Keratinocyte (primary cell): Measurements from ENCODE around the gene DDX4. TPM values are rescaled to one million over a fixed set of nuclear protein-coding genes. Genes with fewer than 3 reads are reported as not detected.

Experiments
- DNase-seq: peaks from one replicate; pipeline ENCODE4 v3.0.0-alpha.2; 2011; ENCODE audit warnings: low read depth, missing footprints, low spot score
- FAIRE-seq: peaks from 2 replicates; lab custom pipeline; 2011; peaks lifted over from hg19 to GRCh38; lab: Jason Lieb, UNC
- H2AFZ ChIP-seq: 2 replicates; pipeline ENCODE4 v1.6.0; 2012; ENCODE audit warnings: low read length, control low read depth, inconsistent platforms; ENCODE audit not compliant: control insufficient read depth
- H3K27ac ChIP-seq: 2 replicates; pipeline ENCODE4 v1.5.1; 2011; ENCODE audit warnings: low read length; ENCODE audit not compliant: control insufficient read depth, insufficient read depth
- H3K27me3 ChIP-seq: 3 replicates; pipeline ENCODE4 v1.6.0; 2011; ENCODE audit warnings: low read length; ENCODE audit not compliant: control insufficient read depth, insufficient read depth; ENCODE audit errors: extremely low read depth
- H3K36me3 ChIP-seq, 2 experiments: 2 replicates in 1 of 2; 3 replicates in 1 of 2; pipeline ENCODE4 v1.5.1; 2011; ENCODE audit warnings: low read length in 2 of 2, mild to moderate bottlenecking in 1 of 2; ENCODE audit not compliant: control insufficient read depth in 2 of 2, insufficient read depth in 2 of 2; ENCODE audit errors: extremely low read depth in 1 of 2
- H3K4me1 ChIP-seq: 3 replicates; pipeline ENCODE4 v1.5.1; 2011; ENCODE audit warnings: low read length; ENCODE audit not compliant: control insufficient read depth, insufficient read depth; ENCODE audit errors: extremely low read depth
- H3K4me2 ChIP-seq: 3 replicates; pipeline ENCODE4 v1.6.0; 2011; ENCODE audit warnings: low read depth, low read length; ENCODE audit not compliant: control insufficient read depth, insufficient read depth; ENCODE audit errors: extremely low read depth
- H3K4me3 ChIP-seq, 3 experiments: fragments of 200-600 bp in 1 of 3; sonication (generic) in 1 of 3; 2 replicates in 2 of 3; 3 replicates in 1 of 3; pipeline ENCODE4 v1.5.1; 2011 to 2016; ENCODE audit warnings: low read length in 3 of 3, mild to moderate bottlenecking in 3 of 3, control low read depth in 2 of 3, inconsistent platforms in 1 of 3, low read depth in 1 of 3, mixed read lengths in 1 of 3, mixed run types in 1 of 3, moderate library complexity in 1 of 3; ENCODE audit not compliant: control insufficient read depth in 2 of 3, insufficient read depth in 2 of 3; ENCODE audit errors: extremely low read depth in 1 of 3
- H3K79me2 ChIP-seq: 2 replicates; pipeline ENCODE4 v1.6.0; 2012; ENCODE audit warnings: low read length; ENCODE audit not compliant: control insufficient read depth, insufficient read depth
- H3K9ac ChIP-seq: 3 replicates; pipeline ENCODE4 v1.6.0; 2011; ENCODE audit warnings: low read length; ENCODE audit not compliant: control insufficient read depth, insufficient read depth; ENCODE audit errors: extremely low read depth
- H3K9me1 ChIP-seq: 3 replicates; pipeline ENCODE4 v1.6.0; 2011; ENCODE audit warnings: low read length; ENCODE audit not compliant: control insufficient read depth, insufficient read depth; ENCODE audit errors: extremely low read depth
- H3K9me3 ChIP-seq: 2 replicates; pipeline ENCODE4 v1.5.1; 2012; ENCODE audit warnings: low read depth, low read length; ENCODE audit not compliant: control insufficient read depth
- H4K20me1 ChIP-seq: 3 replicates; pipeline ENCODE4 v1.6.0; 2011; ENCODE audit warnings: low read length; ENCODE audit not compliant: control insufficient read depth, insufficient read depth; ENCODE audit errors: extremely low read depth
- EZH2 ChIP-seq: IDR thresholded peaks from one replicate; pipeline ENCODE4 v1.6.1; 2012; ENCODE audit warnings: inconsistent platforms, mild to moderate bottlenecking, low read length, moderate library complexity
- dilution Hi-C: fragments of 300-500 bp; cut with MboI; formaldehyde crosslinking; loops from one replicate; pipeline ENCODE4 v1.7.0; 2020; ENCODE audit warnings: low sequenced_read_pairs; ENCODE audit not compliant: extremely low pct_ligation_motif_present
- polyA plus RNA-seq, 5 experiments: library from polyadenylated mRNA; depleted of rRNA in 3 of 5; stranded (reverse) in 3 of 5; stranded (forward) in 1 of 5; unstranded in 1 of 5; fragments of >200 nt; gene quantifications; 1 replicate in 1 of 5; 2 replicates in 3 of 5; 3 replicates in 1 of 5; pipeline versions ENCODE4 v1.2.1 to v1.2.3, GENCODE V29; 2011 to 2012; ENCODE audit warnings: missing spikeins in 2 of 5, low read depth in 1 of 5, low replicate concordance in 1 of 5
- TF ChIP-seq, protein P1 (sequence below), 3 experiments: IDR thresholded peaks in 1 of 3; conservative IDR thresholded peaks in 1 of 3; optimal IDR thresholded peaks in 1 of 3; 2 replicates in 2 of 3; 3 replicates in 1 of 3; pipeline versions ENCODE3 to v1.5.1; 2011; ENCODE audit warnings: low read length in 3 of 3, mild to moderate bottlenecking in 3 of 3, moderate library complexity in 2 of 3, control low read depth in 1 of 3, inconsistent platforms in 1 of 3; ENCODE audit not compliant: insufficient read depth in 2 of 3; ENCODE audit errors: extremely low read depth in 1 of 3

DDX4 gene
- polyA plus RNA-seq, 1 donor (not counting 4 experiments of a cell fraction or from before 2014, with no cell fraction given): 0.04 TPM

DNA sequence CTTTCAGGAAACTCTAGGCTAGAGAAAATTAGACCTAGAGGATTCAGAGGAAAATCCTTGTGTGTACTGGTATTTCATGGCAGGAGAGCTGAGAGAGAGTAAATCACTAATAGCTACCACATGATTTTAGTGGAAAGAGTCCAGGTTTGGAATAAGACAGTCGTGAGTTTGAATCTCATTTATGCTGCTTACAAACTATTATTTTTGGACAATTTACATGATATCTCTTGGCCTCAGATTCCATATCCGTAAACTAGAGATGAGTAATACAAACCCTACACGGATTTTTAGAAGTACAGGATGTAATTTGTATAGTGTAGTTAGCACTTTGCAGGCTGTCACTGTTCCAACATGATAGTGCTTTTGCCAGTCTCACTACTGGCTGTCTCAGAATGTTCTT is 116.0 kb downstream of the DDX4 start:
- H3K4me1 ChIP-seq: peaks cover 28% of the 10 kb centered on the region
- no peaks in the 10 kb centered on the region for H4K20me1 ChIP-seq
- FAIRE-seq (no peak), DNase-seq (no peak)
- peaks cover 0 to under 1% of the 10 kb centered on the region in 2 experiments for H3K36me3 ChIP-seq
- H3K9ac ChIP-seq: peak overlapping the region; percentile 34
- no peaks in the 10 kb centered on the region for H3K79me2 ChIP-seq
- H3K4me2 ChIP-seq: peak overlapping the region; percentile 75
- no peaks in the 10 kb centered on the region for H3K27me3 ChIP-seq
- peak overlapping the region in 2 of 3 experiments; percentile 41 to 57 for H3K4me3 ChIP-seq
- no peaks in the 10 kb centered on the region for H3K9me1 ChIP-seq
- H3K27ac ChIP-seq: peak overlapping the region; percentile 73
- no peaks in the 10 kb centered on the region for H3K9me3 ChIP-seq
- dilution Hi-C loops: no loop called here
- peak overlapping the region; percentile 36 for H2AFZ ChIP-seq
- no peak for TF ChIP-seq EZH2
- TF ChIP-seq, protein P1, sequence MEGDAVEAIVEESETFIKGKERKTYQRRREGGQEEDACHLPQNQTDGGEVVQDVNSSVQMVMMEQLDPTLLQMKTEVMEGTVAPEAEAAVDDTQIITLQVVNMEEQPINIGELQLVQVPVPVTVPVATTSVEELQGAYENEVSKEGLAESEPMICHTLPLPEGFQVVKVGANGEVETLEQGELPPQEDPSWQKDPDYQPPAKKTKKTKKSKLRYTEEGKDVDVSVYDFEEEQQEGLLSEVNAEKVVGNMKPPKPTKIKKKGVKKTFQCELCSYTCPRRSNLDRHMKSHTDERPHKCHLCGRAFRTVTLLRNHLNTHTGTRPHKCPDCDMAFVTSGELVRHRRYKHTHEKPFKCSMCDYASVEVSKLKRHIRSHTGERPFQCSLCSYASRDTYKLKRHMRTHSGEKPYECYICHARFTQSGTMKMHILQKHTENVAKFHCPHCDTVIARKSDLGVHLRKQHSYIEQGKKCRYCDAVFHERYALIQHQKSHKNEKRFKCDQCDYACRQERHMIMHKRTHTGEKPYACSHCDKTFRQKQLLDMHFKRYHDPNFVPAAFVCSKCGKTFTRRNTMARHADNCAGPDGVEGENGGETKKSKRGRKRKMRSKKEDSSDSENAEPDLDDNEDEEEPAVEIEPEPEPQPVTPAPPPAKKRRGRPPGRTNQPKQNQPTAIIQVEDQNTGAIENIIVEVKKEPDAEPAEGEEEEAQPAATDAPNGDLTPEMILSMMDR (optimal IDR thresholded peaks at IDR 0.05 in 1 of 3, IDR thresholded peaks at IDR 0.05 in 1 of 3, conservative IDR thresholded peaks at IDR 0.05 in 1 of 3; ENCODE audit: extremely low read depth in 1 of 3, insufficient read depth in 2 of 3, low read length in 3 of 3): no peak

DNA sequence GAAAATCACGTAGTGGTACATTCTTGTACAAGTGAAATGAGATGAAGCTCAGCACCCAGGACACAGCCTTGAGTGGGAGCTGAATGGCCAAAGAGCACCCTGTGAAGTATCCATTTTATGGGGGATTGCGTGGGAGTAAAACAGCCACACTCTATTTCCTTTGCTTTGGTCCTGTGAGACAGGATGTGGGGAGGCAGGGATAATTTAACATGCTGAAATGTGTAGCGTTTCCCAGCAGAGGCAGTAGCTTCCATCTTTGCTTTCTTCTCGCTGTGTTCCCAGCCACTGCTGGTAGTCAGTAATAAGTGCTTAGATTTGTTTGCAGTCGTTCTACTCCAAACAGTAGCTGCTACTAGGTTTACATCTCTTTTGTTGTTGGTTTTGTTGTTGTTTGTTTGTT is 117.6 kb downstream of the DDX4 start:
- no peak for DNase-seq
- Histone ChIP-seq H3K4me2 (no peak overlapping the region), H3K36me3 (peaks cover 0 to 3% of the 10 kb centered on the region in 2 experiments), H3K27me3 (no peaks in the 10 kb centered on the region), H3K4me1 (peaks cover 28% of the 10 kb centered on the region), H4K20me1 (no peaks in the 10 kb centered on the region), H3K27ac (no peak overlapping the region), H3K9me3 (no peaks in the 10 kb centered on the region), H3K79me2 (no peaks in the 10 kb centered on the region), H3K9ac (no peak overlapping the region), H3K4me3 (no peak overlapping the region), H3K9me1 (no peaks in the 10 kb centered on the region), H2AFZ (no peak overlapping the region)
- no peak for TF ChIP-seq EZH2
- TF ChIP-seq, protein P1 (optimal IDR thresholded peaks at IDR 0.05 in 1 of 3, IDR thresholded peaks at IDR 0.05 in 1 of 3, conservative IDR thresholded peaks at IDR 0.05 in 1 of 3; ENCODE audit: extremely low read depth in 1 of 3, insufficient read depth in 2 of 3, low read length in 3 of 3): no peak
- FAIRE-seq: no peak
- dilution Hi-C loops: no loop called here
